Measurements from ENCODE around the gene SKAP2. TPM values are rescaled to one million over a fixed set of nuclear protein-coding genes. Genes with fewer than 3 reads are reported as not detected.

SKAP2 gene
- polyA plus RNA-seq, 5 donors = 32.1 to 53.9 (median 47.0) TPM

GRCh38 chr7:26667514-26668133 lies 196.8 kb downstream of the SKAP2 start:
- peak; percentile 85 to 92 for DNase-seq

- no peak for DNase-seq
Observed at GRCh38 chr7:26664735-26665416, 199.5 kb downstream of the SKAP2 start.

- DNase-seq = no peak
Observed at GRCh38 chr7:26664274-26664673, 200.1 kb downstream of the SKAP2 start.

GRCh38 chr7:26663874-26664273 lies 200.5 kb downstream of the SKAP2 start:
- no peak for DNase-seq

GRCh38 chr7:26662646-26663045 lies 201.7 kb downstream of the SKAP2 start:
- DNase-seq = no peak

- DNase-seq = no peak
Observed at GRCh38 chr7:26659121-26659520, 205.3 kb downstream of the SKAP2 start.

- DNase-seq = no peak
Observed at GRCh38 chr7:26658389-26659084, 205.9 kb downstream of the SKAP2 start.

GRCh38 chr7:26657686-26658388 lies 206.6 kb downstream of the SKAP2 start:
- no peak for DNase-seq

GRCh38 chr7:26657206-26657641 lies 207.2 kb downstream of the SKAP2 start:
- no peak for DNase-seq

- DNase-seq = no peak
Observed at GRCh38 chr7:26656735-26657134, 207.7 kb downstream of the SKAP2 start.

GRCh38 chr7:26655781-26656180 lies 208.6 kb downstream of the SKAP2 start:
- DNase-seq = no peak

- DNase-seq = no peak
Observed at GRCh38 chr7:26653430-26654399, 210.7 kb downstream of the SKAP2 start.

GRCh38 chr7:26652401-26653100 lies 211.8 kb downstream of the SKAP2 start:
- no peak for DNase-seq

GRCh38 chr7:26650103-26650502 lies 214.3 kb downstream of the SKAP2 start:
- no peak for DNase-seq

- DNase-seq = no peak
Observed at GRCh38 chr7:26649388-26649787, 215.0 kb downstream of the SKAP2 start.

- no peak for DNase-seq
Observed at GRCh38 chr7:26648554-26648953, 215.8 kb downstream of the SKAP2 start.

- DNase-seq = no peak
Observed at GRCh38 chr7:26646336-26647048, 217.9 kb downstream of the SKAP2 start.

GRCh38 chr7:26645121-26645520 lies 219.3 kb downstream of the SKAP2 start:
- DNase-seq = no peak

GRCh38 chr7:26642416-26642815 lies 222.0 kb downstream of the SKAP2 start:
- DNase-seq = no peak

GRCh38 chr7:26639695-26640094 lies 224.7 kb downstream of the SKAP2 start:
- no peak for DNase-seq
